ENCODE data around the gene CDH23.

CDH23 gene

GRCh38 chr10:71824333-71824732 is 427.6 kb downstream of the CDH23 start:
- no peak for FAIRE-seq

GRCh38 chr10:71825217-71825616 is 428.5 kb downstream of the CDH23 start:
- FAIRE-seq = no peak

GRCh38 chr10:71827852-71828251 is 431.1 kb downstream of the CDH23 start:
- no peak for FAIRE-seq

GRCh38 chr10:71828702-71829101 is 432.0 kb downstream of the CDH23 start:
- no peak for FAIRE-seq

GRCh38 chr10:71829171-71829570 is 432.5 kb downstream of the CDH23 start:
- FAIRE-seq = no peak

- no peak for FAIRE-seq
Observed at GRCh38 chr10:71829896-71830295, 433.2 kb downstream of the CDH23 start.

- no peak for FAIRE-seq
Observed at GRCh38 chr10:71830726-71831125, 434.0 kb downstream of the CDH23 start.

GRCh38 chr10:71831646-71832552 is 435.2 kb downstream of the CDH23 start:
- no peak for FAIRE-seq

- no peak for FAIRE-seq
Observed at GRCh38 chr10:71832967-71833366, 436.2 kb downstream of the CDH23 start.

GRCh38 chr10:71833451-71834342 is 437.0 kb downstream of the CDH23 start:
- FAIRE-seq = no peak

GRCh38 chr10:71834343-71834674 is 437.6 kb downstream of the CDH23 start:
- no peak for FAIRE-seq

GRCh38 chr10:71835671-71836595 is 439.2 kb downstream of the CDH23 start:
- no peak for FAIRE-seq

GRCh38 chr10:71836596-71836974 is 439.9 kb downstream of the CDH23 start:
- no peak for FAIRE-seq

- FAIRE-seq = no peak
Observed at GRCh38 chr10:71837098-71837827, 440.5 kb downstream of the CDH23 start.

GRCh38 chr10:71838264-71839211 is 441.8 kb downstream of the CDH23 start:
- FAIRE-seq = no peak

GRCh38 chr10:71840177-71840957 is 443.6 kb downstream of the CDH23 start:
- no peak for FAIRE-seq

GRCh38 chr10:71840958-71841335 is 444.2 kb downstream of the CDH23 start:
- FAIRE-seq = no peak

- FAIRE-seq = no peak
Observed at GRCh38 chr10:71842422-71842821, 445.7 kb downstream of the CDH23 start.

- FAIRE-seq = no peak
Observed at GRCh38 chr10:71842856-71843686, 446.4 kb downstream of the CDH23 start.
